Measurements from ENCODE around the gene GRPR.
"Not testable (repeated sequence)": the region's sequence is repeated elsewhere in the genome, so short reads cannot be mapped to it uniquely, and the experiment has no call there.

The GRPR gene

GRCh38 chrX:16177260-16177659, 53.9 kb downstream of the GRPR start:
- no peak for DNase-seq (ENCODE audit: low read depth in 2 of 2)

DNA sequence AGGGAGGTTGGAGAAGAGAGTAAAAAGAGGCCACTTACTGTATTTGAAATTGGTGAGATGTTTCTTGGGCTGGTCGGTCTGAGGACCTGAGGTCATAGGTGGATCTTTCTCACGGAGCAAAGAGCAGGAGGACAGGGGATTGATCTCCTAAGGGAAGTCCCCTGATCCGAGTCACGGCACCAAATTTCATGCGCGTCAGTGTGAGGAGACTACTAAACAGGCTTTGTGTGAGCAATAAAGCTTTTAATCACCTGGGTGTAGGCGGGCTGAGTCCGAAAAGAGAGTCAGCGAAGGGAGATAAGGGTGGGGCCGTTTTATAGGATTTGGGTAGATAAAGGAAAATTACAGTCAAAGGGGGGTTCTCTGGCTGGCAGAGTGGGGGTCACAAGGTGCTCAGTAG, 60.5 kb downstream of the GRPR start:
- not testable (repeated sequence) for DNase-seq (ENCODE audit: low read depth in 2 of 2)

GRCh38 chrX:16185725-16186136, 62.4 kb downstream of the GRPR start:
- no peak for DNase-seq (ENCODE audit: low read depth in 2 of 2)

DNA sequence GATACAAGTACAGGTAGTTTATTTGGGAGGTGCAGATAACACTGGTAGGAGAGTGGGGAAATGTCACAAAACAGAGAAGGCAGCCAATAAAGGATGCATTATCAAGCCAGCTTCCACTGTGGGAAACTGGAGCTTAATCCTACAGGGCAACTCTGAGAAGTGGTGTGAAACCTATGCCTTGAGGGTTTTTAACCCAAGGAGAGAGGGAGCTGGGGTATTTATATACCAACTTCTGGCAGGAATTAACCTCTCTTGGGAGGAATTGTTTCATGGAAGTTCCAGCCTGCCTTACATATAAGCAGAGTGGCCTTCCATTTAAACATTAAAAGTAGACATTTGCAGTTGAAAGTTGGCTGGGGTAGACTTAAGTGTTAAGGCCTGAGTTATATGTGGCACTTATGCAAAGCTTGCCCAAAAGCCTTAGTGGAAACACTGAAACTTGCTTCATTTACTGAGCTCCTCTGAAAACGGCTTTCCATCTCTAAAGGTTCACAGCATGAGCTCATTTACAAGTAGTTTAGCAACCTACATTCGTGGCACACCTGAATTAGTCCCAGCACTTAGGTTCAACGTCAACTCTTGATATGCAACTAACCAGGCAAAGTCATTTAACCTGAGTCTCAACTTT, 63.1 kb downstream of the GRPR start:
- DNase-seq (ENCODE audit: low read depth in 2 of 2), result no peak

GRCh38 chrX:16187024-16187760, 63.8 kb downstream of the GRPR start:
- DNase-seq (ENCODE audit: low read depth in 2 of 2), result no peak

GRCh38 chrX:16188687-16189086, 65.3 kb downstream of the GRPR start:
- no peak for DNase-seq (ENCODE audit: low read depth in 2 of 2)

GRCh38 chrX:16191605-16192004, 68.2 kb downstream of the GRPR start:
- DNase-seq (ENCODE audit: low read depth in 2 of 2), result no peak

- no peak for DNase-seq (ENCODE audit: low read depth in 2 of 2)
Observed at GRCh38 chrX:16196829-16197228, 73.5 kb downstream of the GRPR start.

DNA sequence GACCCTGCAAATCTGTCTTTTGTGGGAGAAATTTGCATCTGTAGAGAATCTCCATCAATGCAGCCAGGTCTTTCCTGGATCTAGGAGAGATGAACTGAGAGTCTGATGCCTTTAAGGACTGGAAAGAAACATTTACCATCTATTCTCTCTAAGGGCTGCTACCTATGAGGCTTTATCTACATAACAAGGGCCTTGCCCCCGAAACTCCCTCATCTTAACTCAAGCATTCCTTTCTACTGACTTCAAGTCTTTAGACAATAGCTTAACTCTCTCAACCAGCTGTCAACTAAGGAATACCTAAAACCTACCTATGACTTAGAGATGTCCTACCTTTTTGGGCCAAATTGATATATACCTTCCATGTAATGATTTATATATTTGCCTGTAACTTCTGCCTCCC, 76.0 kb downstream of the GRPR start:
- no peak for DNase-seq (ENCODE audit: low read depth in 2 of 2)

DNA sequence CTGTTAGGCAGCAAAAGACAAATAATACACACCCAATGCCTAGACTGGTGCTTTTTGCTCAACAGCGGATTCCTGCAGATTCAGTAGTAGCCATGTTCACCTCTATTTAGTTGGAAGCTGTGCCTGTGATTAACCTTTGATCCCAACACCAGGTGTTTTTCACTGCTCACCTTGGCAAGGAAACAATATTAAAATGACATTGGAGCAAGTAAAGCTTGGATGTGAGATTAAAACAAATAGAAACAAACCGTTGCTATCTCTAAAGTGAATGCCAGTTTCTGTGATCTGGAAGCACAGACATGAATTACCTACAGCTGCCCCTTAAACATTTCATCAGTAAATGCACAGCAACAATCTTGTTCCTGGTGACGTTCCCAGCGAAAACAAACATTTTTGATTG, 79.6 kb downstream of the GRPR start:
- DNase-seq (ENCODE audit: low read depth in 2 of 2), result no peak
